A673 (cell line): Measurements from ENCODE around the gene UBE3B. TPM values are rescaled to one million over a fixed set of nuclear protein-coding genes. Genes with fewer than 3 reads are reported as not detected.

Experiments
- BruUV-seq: library from RNA; stranded (reverse); fragments of 400-500 nt; replicated peaks from 2 replicates; lab custom pipeline; 2021; lab: Mats Ljungman, UMichigan
- CTCF ChIA-PET: fragments of 300-600 bp; sonication (Branson Sonifier 250); formaldehyde crosslinking; loops from one replicate; lab custom pipeline; 2022; ENCODE audit warnings: antibody characterized with exemption; lab: Charles Lee
- POLR2A ChIA-PET: fragments of 300-600 bp; sonication (Branson Sonifier 250); formaldehyde crosslinking; loops from one replicate; lab custom pipeline; 2022; ENCODE audit warnings: antibody characterized with exemption; ENCODE audit not compliant: low non-redundant PET; lab: Charles Lee
- DNase-seq: peaks from one replicate; pipeline ENCODE4 v3.0.0-alpha.2; 2015; ENCODE audit warnings: low spot score
- H3K27ac ChIP-seq: fragments of 200-600 bp; sonication (generic); 2 replicates; pipeline ENCODE4 v1.5.1; 2016; ENCODE audit warnings: mixed run types, low read depth, mild to moderate bottlenecking, mixed read lengths, antibody characterized with exemption, low read length; ENCODE audit not compliant: poor library complexity, severe bottlenecking
- H3K27me3 ChIP-seq: fragments of 200-600 bp; sonication (generic); replicated peaks from 2 replicates; pipeline ENCODE4 v1.6.1; 2017; ENCODE audit warnings: mixed run types, low read depth, mild to moderate bottlenecking, mixed read lengths, antibody characterized with exemption, low read length; ENCODE audit not compliant: insufficient read depth, poor library complexity
- H3K36me3 ChIP-seq: fragments of 200-600 bp; sonication (generic); 2 replicates; pipeline ENCODE4 v1.6.1; 2016; ENCODE audit warnings: mixed run types, mild to moderate bottlenecking, mixed read lengths, antibody characterized with exemption, low read length; ENCODE audit not compliant: insufficient read depth, poor library complexity, severe bottlenecking
- H3K4me1 ChIP-seq: fragments of 200-600 bp; sonication (generic); 2 replicates; pipeline ENCODE4 v1.6.1; 2017; ENCODE audit warnings: mixed run types, mild to moderate bottlenecking, mixed read lengths, antibody characterized with exemption, low read length; ENCODE audit not compliant: insufficient read depth, poor library complexity, severe bottlenecking
- H3K4me3 ChIP-seq: fragments of 200-600 bp; sonication (generic); 2 replicates; pipeline ENCODE4 v1.5.1; 2016; ENCODE audit warnings: low read depth, mixed run types, mild to moderate bottlenecking, mixed read lengths, low read length; ENCODE audit not compliant: poor library complexity, severe bottlenecking
- H3K9me3 ChIP-seq: fragments of 200-600 bp; sonication (generic); 2 replicates; pipeline ENCODE4 v1.6.1; 2016; ENCODE audit warnings: mixed run types, low read depth, mild to moderate bottlenecking, mixed read lengths, antibody characterized with exemption, low read length; ENCODE audit not compliant: poor library complexity, severe bottlenecking
- CTCF ChIP-seq: fragments of 300-800, 200-600 bp; sonication (generic); conservative IDR thresholded peaks from 2 replicates; pipeline ENCODE4 v1.5.1; 2017; ENCODE audit warnings: low read depth, mild to moderate bottlenecking, antibody characterized with exemption, low read length, moderate library complexity, mixed read lengths
- EZH2 ChIP-seq: fragments of 200-600 bp; sonication (generic); IDR thresholded peaks from 2 replicates; pipeline ENCODE4 v1.6.1; 2017; ENCODE audit warnings: borderline replicate concordance, low read depth, mild to moderate bottlenecking, mixed read lengths, antibody characterized with exemption, low read length; ENCODE audit not compliant: poor library complexity, severe bottlenecking
- intact Hi-C: fragments of 100-400 bp; cut with micrococcal nuclease; formaldehyde crosslinking; loops from one replicate; pipeline ENCODE4 v1.10.0; 2022; ENCODE audit not compliant: unreplicated experiment
- total RNA-seq: library from RNA; stranded (reverse); gene quantifications from 2 replicates; pipeline ENCODE4 v1.2.3, GENCODE V29; 2021

Gene UBE3B
- total RNA-seq, 1 experiment from 2014 or later = 29.2 TPM

- POLR2A ChIA-PET = no interaction called here
- Histone ChIP-seq H3K36me3 (no peaks in the 10 kb centered on the region), H3K4me1 (no peaks in the 10 kb centered on the region), H3K27ac (no peak overlapping the region), H3K4me3 (no peak overlapping the region), H3K9me3 (no peaks in the 10 kb centered on the region), H3K27me3 (peaks cover 9% of the 10 kb centered on the region)
- no peak for TF ChIP-seq CTCF
- no peak for TF ChIP-seq EZH2
- CTCF ChIA-PET = no interaction called here
- DNase-seq = no peak
- intact Hi-C loops = no loop called here
- BruUV-seq = no TSS peak
Observed at GRCh38 chr12:109547286-109547685, 69.9 kb downstream of the UBE3B start.

- BruUV-seq = no TSS peak
- intact Hi-C loops = no loop called here
- Histone ChIP-seq H3K4me3 (no peak overlapping the region), H3K9me3 (no peaks in the 10 kb centered on the region), H3K27ac (no peak overlapping the region), H3K4me1 (no peaks in the 10 kb centered on the region), H3K36me3 (no peaks in the 10 kb centered on the region), H3K27me3 (peaks cover 9% of the 10 kb centered on the region)
- ChIA-PET CTCF (interaction anchor here (0.6 kb wide), 1 partner anchor 240 kb away, joined by 4 read pairs; no protein-coding TSS in a partner anchor), POLR2A (no interaction called here)
- no peak for DNase-seq
- no peak for TF ChIP-seq EZH2
- no peak for TF ChIP-seq CTCF
Observed at GRCh38 chr12:109548258-109548657, 70.8 kb downstream of the UBE3B start.

- H3K27me3 ChIP-seq = peaks cover 9% of the 10 kb centered on the region
- intact Hi-C loops = no loop called here
- ChIA-PET POLR2A (no interaction called here), CTCF (interaction anchor here (0.7 kb wide), 1 partner anchor 225 kb away, joined by 3 read pairs; no protein-coding TSS in a partner anchor)
- no peak overlapping the region for H3K4me3 ChIP-seq
- BruUV-seq = no TSS peak
- no peak overlapping the region for H3K27ac ChIP-seq
- H3K9me3 ChIP-seq = no peaks in the 10 kb centered on the region
- no peak for TF ChIP-seq EZH2
- no peak for TF ChIP-seq CTCF
- DNase-seq = no peak
- no peaks in the 10 kb centered on the region for H3K36me3 ChIP-seq
- no peaks in the 10 kb centered on the region for H3K4me1 ChIP-seq
Observed at GRCh38 chr12:109549613-109550270, 72.3 kb downstream of the UBE3B start.
